GM23338 (cell line): ENCODE data around the gene CDK16.
A peak's percentile ranks its signal among the peaks of the same experiment; 100 is the strongest.

Source experiments
- CREB1 ChIP-seq: fragments of 250-450 bp; sonication (Bioruptor Pico); IDR thresholded peaks from 2 replicates; pipeline ENCODE4 v1.5.0; 2020; ENCODE audit warnings: low read depth, mild to moderate bottlenecking, moderate library complexity
- CTCF ChIP-seq, 2 experiments: fragments of 200-600 bp in 1 of 2; sonication (generic) in 1 of 2; conservative IDR thresholded peaks; 2 replicates each; pipeline versions ENCODE4 v1.5.1 to v1.6.1; 2016 to 2017; ENCODE audit warnings: antibody characterized with exemption in 2 of 2, low read depth in 2 of 2, mild to moderate bottlenecking in 2 of 2, moderate library complexity in 1 of 2
- EZH2 ChIP-seq: fragments of 200-600 bp; sonication (generic); IDR thresholded peaks from one replicate; pipeline ENCODE4 v1.8.0; 2017; ENCODE audit warnings: antibody characterized with exemption, mild to moderate bottlenecking, low read depth; ENCODE audit not compliant: unreplicated experiment
- POLR2AphosphoS5 ChIP-seq: IDR thresholded peaks from 2 replicates; pipeline ENCODE4 v1.6.1; 2016; ENCODE audit warnings: antibody characterized with exemption, low read depth

GRCh38 chrX:47204970-47205369, 13.5 kb upstream of the CDK16 start:
- TF ChIP-seq CTCF (conservative IDR thresholded peaks at IDR 0.05; ENCODE audit: low read depth in 2 of 2) (peak in 1 of 2 experiments; percentile 33; a peak in 1 of 4 replicates), EZH2 (no peak), POLR2AphosphoS5 (no peak), CREB1 (CRISPR knock-in tag) (no peak)
